T1000 (cell line): Measurements from ENCODE around the gene UQCRHL.
"Not testable (repeated sequence)": the region's sequence is repeated elsewhere in the genome, so short reads cannot be mapped to it uniquely, and the experiment has no call there.

Source experiments
- DNase-seq: peaks from one replicate; lab custom pipeline; 2025; ENCODE audit warnings: mixed read lengths; lab: John Stamatoyannopoulos, UW

The UQCRHL gene

GRCh38 chr1:15807549-15807948 is at the start of gene UQCRHL:
UQCRHL (minus strand) TSS chr1:15807649; CDS start chr1:15807649, 0 bp downstream.
- not testable (repeated sequence) for DNase-seq

- no peak for DNase-seq
Observed at GRCh38 chr1:15856888-15857287, 49.4 kb upstream of the UQCRHL start.

GRCh38 chr1:15852828-15853302 is 45.4 kb upstream of the UQCRHL start:
- DNase-seq: no peak

- no peak for DNase-seq
Observed at GRCh38 chr1:15852036-15852827, 44.8 kb upstream of the UQCRHL start.

- no peak for DNase-seq
Observed at GRCh38 chr1:15851210-15852035, 44.0 kb upstream of the UQCRHL start.

- no peak for DNase-seq
Observed at GRCh38 chr1:15850471-15851001, 43.1 kb upstream of the UQCRHL start.

GRCh38 chr1:15849775-15850324 is 42.4 kb upstream of the UQCRHL start:
- no peak for DNase-seq

- DNase-seq: peak; percentile 63
Observed at GRCh38 chr1:15848929-15849774, 41.7 kb upstream of the UQCRHL start.

GRCh38 chr1:15848143-15848928 is 40.9 kb upstream of the UQCRHL start:
- no peak for DNase-seq

- DNase-seq: no peak
Observed at GRCh38 chr1:15847893-15848142, 40.4 kb upstream of the UQCRHL start.

- DNase-seq: peak; percentile 97
Observed at GRCh38 chr1:15847100-15847892, 39.8 kb upstream of the UQCRHL start, which contains the start of gene SPEN. SPEN (plus strand) TSS chr1:15847707; CDS start chr1:15848068, 361 bp downstream.

- not testable (repeated sequence) for DNase-seq
Observed at GRCh38 chr1:15846056-15846455, 38.6 kb upstream of the UQCRHL start.

- DNase-seq: no peak
Observed at GRCh38 chr1:15843826-15844572, 36.5 kb upstream of the UQCRHL start.

- DNase-seq: no peak
Observed at GRCh38 chr1:15838721-15839120, 31.3 kb upstream of the UQCRHL start.

GRCh38 chr1:15837931-15838330 is 30.5 kb upstream of the UQCRHL start:
- DNase-seq: no peak

GRCh38 chr1:15836772-15837669 is 29.6 kb upstream of the UQCRHL start:
- no peak for DNase-seq

GRCh38 chr1:15836511-15836771 is 29.0 kb upstream of the UQCRHL start:
- not testable (repeated sequence) for DNase-seq

- peak; percentile 98 for DNase-seq
Observed at GRCh38 chr1:15835741-15836510, 28.5 kb upstream of the UQCRHL start.
